ENCODE data around the gene COL24A1.

DNA sequence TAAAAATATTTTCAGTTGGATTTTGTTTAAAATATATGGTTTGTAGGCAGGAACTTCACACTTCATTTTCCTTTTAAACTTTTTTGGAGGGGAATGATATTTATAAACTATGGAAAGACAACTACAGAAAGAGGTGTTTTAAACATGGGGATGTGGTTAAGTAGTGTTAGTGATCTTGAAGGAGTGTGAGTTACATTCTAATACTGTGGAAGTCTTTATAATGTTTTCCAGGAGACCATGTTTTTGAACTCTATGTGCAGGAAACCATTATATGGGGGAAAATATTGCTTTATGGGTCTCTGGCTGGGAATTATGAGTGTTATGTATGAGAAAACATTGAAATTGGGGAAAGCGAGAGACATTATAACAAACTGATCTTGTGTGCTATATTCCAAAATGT is 35.8 kb upstream of the COL24A1 start:
- TF ChIP-seq, protein P1, sequence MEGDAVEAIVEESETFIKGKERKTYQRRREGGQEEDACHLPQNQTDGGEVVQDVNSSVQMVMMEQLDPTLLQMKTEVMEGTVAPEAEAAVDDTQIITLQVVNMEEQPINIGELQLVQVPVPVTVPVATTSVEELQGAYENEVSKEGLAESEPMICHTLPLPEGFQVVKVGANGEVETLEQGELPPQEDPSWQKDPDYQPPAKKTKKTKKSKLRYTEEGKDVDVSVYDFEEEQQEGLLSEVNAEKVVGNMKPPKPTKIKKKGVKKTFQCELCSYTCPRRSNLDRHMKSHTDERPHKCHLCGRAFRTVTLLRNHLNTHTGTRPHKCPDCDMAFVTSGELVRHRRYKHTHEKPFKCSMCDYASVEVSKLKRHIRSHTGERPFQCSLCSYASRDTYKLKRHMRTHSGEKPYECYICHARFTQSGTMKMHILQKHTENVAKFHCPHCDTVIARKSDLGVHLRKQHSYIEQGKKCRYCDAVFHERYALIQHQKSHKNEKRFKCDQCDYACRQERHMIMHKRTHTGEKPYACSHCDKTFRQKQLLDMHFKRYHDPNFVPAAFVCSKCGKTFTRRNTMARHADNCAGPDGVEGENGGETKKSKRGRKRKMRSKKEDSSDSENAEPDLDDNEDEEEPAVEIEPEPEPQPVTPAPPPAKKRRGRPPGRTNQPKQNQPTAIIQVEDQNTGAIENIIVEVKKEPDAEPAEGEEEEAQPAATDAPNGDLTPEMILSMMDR (IDR thresholded peaks at IDR 0.05), result no peak
- no peak for TF ChIP-seq EZH2 (IDR thresholded peaks at IDR 0.05; ENCODE audit: borderline replicate concordance, insufficient read depth, low read depth, low read length, poor library complexity, severe bottlenecking)
